NCI-H2227 (cell line): ENCODE results near the gene GSE1.

Experiments
- DNase-seq: peaks from one replicate; lab custom pipeline; 2025; ENCODE audit not compliant: unreplicated experiment; lab: John Stamatoyannopoulos, UW

GSE1 gene

DNA sequence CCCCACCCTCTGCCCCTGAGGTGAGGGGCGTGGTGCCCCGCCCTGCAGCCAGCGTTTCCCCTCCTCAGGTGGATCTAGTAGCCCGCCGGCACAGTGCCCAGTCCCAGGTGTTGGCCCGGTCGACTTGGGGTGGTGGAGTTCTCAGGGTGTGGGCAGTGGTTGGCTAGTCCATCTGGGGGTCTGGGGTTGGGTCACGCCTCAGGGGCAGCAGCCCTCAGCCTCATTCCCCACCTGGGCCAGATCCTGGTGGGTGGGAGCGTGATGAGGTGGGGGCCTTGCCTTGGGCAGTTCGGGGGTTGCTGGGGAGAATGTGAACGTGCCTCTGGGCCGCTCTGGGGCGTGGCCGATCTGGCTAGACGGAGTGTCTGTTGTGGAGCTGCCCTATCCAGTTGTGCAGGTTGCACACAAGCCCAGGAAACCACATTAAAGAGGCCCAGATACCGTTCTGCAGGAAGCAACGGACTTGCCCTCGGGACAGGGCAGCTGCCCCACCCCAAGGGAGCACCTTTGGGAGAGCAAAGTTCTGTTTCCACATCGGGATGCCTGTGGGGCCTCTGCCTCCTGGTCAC is 32.0 kb downstream of the GSE1 start:
- DNase-seq = no peak

- DNase-seq = no peak
Measured at GRCh38 chr16:85646358-85646907, 33.3 kb downstream of the GSE1 start.

GRCh38 chr16:85646976-85647375 is 33.9 kb downstream of the GSE1 start:
- no peak for DNase-seq

DNA sequence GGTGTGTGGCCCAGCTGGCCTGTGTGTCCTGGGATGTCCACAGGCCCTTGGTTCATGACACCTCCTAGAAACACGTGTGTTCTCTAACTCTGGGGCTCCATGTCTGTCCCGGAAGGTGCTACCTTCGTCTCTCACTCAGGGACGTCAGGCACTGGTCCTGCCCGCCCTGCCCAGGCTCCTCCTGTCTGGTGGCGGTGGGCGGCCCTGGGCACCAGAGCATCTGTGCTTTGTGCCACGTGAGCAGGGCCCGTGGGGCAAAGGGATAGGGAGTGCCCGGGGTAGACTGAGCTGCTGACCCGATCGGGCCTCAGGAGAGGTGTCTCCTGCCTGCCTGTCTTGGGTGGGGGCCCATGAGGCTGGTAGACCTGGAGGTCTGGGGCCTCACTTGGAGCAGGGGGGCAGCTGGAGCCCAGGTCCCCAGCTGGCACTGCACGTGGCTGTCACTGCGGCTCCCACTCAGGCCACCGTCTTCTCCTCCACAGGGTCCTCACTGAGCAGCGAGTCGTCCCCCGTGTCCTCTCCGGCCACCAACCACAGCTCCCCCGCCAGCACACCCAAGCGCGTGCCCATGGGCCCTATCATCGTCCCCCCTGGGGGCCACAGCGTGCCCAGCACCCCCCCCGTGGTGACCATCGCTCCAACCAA is 35.1 kb downstream of the GSE1 start:
- DNase-seq = no peak

DNA sequence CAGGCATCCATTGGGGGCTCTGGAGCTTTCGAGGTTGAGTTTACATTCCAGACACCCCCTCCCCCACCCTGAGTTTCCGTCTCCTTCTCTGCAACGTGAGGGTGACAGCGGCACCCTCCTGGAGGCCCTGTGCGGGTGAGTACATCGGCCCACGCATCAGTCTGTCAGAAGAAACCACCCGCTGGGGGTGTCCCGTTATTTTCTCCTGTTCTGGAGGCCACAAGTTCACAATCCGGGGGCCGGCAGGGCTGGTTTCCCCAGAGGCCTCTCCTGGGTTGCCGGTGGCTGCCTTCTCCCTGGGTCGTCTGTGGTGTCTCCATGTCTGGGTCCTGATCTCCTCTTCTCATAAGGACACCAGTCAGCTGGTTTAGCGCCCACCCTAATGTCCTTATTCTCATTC is 35.7 kb downstream of the GSE1 start:
- no peak for DNase-seq

DNA sequence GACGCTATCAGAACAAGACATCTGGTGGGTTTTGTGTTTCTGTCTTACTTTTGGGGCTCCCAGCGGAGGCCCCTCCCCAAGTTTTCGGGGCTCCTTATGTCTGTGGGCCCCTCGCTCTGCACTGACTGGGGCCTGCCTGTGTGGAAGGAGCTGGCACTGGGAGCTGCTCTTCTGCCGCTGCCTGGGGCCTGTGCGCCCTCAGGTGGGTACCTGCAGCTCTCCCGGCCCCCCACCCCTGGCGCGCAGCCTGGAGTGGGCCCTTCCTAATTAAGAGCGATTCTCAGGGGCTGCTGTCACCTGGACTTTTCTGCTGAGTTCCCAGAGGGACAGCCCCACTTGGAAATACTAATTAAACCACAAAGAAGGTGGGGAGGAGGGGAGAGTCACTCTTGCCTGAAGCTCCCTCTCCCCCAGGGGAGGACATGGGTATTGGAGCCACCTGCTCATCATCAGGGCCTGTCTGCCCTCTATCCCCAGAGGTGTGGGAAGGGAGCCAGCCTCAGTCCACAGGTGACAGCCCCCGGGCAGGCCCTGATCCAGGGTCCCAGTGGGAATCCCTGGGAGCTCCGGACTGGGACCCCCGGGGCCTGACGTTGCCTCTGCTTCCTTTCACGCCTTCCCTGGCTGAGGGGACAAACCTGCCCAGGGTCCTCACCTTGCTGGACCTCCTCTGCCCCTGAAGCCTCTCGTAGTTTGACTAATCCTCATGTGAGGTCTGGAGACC is 36.5 kb downstream of the GSE1 start:
- DNase-seq = no peak

- DNase-seq = peak; percentile 46
Measured at GRCh38 chr16:85650135-85650843, 37.2 kb downstream of the GSE1 start.

DNA sequence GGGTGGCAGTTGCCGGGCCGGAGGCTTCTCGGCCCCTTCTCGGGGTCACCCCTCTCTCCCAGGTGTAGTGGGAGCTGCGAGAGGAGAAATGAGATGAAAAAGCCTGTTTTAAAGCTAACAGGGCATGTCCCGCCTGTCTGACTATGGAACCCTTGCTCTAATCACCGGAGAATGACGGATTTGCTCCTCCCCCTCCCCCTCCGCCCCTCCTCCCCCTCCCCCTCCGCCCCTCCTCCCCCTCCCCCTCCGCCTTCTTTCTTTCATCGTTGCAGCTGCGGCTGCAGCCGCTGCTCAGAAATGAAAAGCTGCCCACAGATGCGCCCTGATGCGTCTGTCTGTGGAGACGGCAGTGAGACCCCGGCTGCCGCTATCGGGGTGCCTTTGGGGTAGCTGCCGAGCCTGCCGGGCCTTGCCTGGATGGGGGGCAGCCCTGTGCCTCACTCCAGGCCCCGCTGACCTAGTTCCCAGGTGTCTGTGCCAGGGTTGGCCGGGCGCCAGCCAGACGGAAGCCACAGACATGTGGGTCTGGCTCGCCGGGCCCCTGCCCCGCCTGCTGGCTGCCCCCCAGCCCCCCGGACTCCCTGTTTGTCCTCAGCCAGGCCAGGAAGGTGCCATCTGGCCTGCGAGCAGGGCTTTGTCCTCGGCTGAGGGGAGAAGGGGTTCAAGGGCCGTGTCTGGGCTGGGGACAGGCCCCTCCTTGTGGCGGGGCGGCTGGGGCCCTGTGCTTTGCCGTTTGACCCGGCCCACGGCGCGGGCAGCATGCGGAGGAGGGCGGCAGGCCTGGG is 37.9 kb downstream of the GSE1 start:
- peak; percentile 51 for DNase-seq

DNA sequence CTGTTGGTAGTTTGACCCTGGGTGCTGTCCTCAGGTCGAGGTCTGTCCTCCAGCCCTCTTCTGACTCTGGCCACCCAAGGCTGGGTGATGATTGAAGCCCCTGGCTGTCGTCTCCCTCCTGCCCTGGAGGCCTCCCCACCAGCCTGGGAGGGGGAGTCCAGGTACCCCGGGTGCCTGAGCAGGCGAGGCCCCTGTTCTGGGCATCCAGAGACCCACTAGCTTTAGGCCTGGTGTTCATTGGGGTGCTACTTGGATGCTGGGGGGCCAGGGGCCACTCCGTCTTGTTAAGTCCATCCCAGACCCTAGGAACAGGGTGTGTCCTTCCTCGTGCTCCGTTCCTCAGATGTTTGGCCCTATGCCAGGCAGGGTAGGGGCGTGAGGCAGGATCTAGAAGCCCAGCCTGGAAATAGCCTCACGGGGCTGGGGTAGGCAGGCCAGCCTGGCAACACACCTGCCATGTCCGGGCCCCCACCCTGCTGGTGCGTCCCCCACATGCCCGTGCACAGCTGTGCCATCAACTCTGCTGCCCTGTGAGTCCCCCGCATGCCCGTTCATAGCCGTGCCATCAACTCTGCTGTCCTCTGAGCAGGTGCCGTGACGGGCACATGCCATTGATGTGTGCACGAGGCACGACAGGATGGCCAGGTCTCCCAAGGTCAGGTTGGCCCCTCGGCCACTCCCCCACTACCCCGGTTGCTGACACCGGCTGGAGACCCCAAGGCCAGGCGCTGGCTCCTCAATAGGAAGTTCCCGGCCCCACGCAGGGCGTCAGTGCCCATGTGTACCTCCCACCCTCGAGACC is 38.7 kb downstream of the GSE1 start:
- DNase-seq = peak; percentile 42

GRCh38 chr16:85652431-85653221 is 39.5 kb downstream of the GSE1 start:
- peak; percentile 49 for DNase-seq

DNA sequence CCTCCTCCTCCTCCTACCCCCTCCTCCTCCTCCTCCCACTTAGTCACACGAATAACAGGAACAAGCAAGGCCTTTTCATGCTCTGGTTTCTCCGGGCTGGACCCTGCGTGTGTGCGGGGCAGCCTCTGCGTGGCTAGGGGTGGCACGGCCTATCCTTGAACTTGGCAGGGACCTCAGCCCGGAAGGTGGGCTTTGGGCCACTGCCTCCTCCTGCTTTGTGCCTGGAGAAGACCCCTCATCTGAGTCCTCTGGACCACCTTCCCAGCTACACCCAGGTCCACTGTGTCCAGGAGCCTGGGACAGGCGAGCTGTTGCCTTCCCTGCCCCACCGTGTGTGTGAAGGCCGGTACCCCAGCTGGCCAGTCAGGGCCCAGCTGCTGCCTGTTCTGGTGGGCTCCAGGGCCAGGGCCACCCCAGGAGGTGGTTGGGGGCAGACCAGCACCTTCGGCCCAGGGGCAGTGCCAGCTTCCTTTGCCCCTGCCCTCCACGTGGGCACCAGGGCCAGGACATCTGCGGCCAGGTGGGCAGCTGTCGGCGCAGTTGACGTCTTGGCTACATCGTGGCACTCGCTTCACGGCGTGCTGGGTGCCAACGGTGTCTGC is 40.3 kb downstream of the GSE1 start:
- DNase-seq = no peak

GRCh38 chr16:85654251-85655095 is 41.4 kb downstream of the GSE1 start:
- DNase-seq = no peak

DNA sequence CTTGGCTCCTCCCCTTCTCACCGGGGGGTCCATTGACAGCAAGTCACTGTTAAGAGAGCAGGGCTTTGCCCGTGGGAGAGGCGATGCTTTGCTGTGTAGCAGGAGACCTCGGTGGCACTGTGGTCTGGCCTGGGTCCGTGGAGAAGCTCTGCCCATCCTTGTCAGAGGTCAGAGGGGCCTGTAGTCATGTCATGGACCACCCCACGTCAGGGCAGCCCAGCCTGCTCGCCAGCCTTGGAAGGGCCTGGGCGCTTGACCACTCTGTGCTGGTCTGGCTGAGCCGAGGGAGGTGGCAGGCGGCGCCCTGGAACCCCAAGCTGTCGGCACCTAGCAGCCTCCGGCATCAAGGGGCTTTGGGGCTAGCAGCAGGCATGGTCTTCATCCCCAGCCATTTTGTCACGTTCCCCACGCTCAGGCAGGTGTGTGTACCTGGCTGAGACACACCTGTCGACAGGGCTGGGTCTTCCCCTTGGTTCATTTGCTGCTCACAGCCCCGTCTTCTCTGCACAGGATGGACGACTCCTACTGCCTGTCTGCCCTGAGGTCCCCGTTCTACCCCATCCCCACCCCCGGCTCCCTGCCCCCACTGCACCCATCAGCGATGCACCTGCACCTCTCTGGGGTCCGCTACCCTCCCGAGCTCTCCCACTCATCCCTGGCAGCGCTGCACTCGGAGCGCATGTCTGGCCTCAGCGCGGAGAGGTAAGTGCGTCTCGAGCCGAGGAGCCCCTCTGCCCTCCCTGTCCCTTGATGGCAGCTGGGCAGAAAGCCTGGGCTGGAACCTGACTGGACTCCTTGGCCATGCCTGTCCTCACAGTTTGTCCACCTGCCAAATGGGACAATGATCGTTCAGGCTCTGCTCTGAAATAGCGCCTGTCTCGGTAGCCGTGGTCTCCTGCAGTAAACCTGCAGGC is 42.4 kb downstream of the GSE1 start:
- no peak for DNase-seq

- DNase-seq = no peak
Measured at GRCh38 chr16:85656351-85657266, 43.5 kb downstream of the GSE1 start.

- no peak for DNase-seq
Measured at GRCh38 chr16:85657267-85657650, 44.1 kb downstream of the GSE1 start.

- DNase-seq = no peak
Measured at GRCh38 chr16:85657996-85658395, 44.9 kb downstream of the GSE1 start.
